GM19452 (cell line): ENCODE results near the gene METTL2B.

Source experiments
- ATAC-seq: cut with Tn5 transposase; IDR thresholded peaks from one replicate; pipeline ENCODE4 v1.9.1; 2021; ENCODE audit not compliant: unreplicated experiment

Gene METTL2B

DNA sequence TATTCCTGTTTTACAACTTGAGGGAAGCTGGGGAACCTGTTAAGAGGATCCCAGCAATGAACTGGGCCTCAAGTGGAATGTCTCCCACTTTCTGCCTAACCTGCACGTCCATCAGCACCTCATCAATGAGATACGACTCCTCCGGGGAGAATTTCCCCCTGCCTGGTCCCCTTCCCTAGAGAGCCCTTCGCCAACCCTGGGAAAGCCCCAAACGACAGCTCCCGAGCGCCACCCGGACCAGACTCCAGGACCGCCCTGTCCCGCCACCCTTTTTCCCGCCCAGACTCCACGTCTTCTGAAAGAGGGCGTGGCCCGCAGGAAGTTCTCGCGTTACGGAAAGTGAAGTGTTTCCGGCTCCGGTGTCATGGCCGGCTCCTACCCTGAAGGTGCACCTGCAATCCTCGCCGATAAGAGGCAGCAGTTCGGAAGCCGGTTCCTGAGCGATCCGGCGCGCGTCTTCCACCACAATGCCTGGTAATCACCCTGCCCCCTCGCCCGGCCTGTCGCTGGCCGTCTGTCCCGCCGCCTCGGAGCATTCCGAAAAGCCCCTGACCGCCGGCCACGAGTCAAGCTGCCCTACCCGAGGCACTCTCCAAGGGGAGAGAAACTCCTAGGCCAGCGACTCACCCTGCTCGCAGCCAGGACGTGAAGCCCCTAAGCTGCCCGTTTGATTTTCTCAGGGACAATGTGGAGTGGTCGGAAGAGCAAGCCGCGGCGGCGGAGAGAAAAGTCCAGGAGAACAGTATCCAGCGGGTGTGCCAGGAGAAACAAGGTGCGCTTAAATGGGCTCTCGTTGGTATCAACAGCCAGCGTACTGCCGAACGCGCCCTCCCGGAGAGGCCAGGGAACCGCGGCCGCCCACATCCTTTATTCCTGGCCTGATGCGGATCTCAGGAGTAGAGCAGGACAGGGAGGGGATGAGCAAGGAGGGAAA is at the start of gene METTL2B:
TSS of gene METTL2B (plus strand) at position 347 of the 934 bp plus-strand sequence. CDS start at position 365, 18 bp downstream.
- peak; percentile 90 for ATAC-seq

- no peak for ATAC-seq
These were observed 49.2 kb upstream of the METTL2B start for GRCh38 chr7:128427289-128427891.

DNA sequence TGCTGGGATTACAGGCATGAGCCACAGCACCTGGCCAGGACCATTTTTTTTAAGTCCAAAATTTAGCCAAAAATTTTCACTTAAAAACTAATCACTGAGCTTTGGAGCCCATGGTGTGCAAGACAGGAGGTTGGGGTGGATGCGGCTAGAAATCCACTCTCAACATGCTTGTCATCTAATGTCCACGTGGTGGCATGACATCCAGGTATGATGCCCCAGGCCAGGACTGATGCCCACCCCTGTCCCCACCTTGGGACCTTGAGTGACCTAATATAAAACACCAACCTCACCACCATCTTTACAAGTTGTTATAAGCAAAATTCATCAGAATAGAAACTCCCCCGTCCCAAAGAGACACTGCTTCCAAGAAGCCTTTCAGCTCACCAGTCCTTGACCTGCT is 46.3 kb upstream of the METTL2B start:
- no peak for ATAC-seq

DNA sequence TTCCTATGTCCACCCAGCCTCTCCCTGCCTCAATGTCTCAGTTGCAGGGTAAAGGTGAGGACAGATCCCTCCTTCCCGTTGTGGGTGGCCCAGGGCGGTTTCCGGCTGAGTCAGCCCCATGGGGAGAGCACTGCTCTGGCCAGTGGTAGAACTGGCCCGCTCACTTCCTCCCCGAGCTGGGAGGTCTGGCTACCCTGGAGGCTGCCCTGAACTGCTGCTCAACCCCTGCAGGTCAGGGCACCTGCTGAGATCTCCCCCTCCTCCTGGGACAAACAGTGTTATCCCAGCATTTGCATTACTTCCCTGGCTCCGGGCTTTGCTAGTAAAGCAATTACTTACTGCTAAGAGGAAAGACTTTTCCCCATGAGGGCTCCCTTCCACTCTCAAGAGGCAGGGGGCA is 45.3 kb upstream of the METTL2B start:
- ATAC-seq, result no peak

DNA sequence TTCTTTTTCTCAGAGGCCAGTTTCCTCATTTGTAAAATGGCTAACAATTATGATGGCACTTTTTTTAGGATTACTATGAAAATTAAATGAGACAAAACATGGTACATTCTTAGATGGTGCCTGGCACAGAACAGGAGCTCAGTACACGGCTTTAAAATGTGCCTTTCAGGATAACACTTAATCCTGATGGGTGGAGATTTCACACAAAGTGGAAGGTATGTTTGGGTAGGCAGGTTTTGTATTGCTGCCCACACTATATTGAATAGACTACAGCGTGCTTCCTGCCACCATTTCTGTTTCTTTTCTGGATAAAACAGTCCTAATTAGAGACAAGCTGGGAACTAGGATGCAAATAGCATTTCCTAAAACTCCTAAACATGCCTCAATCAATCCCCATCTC is 44.8 kb upstream of the METTL2B start:
- no peak for ATAC-seq

GRCh38 chr7:128434413-128435326 is 41.9 kb upstream of the METTL2B start:
- ATAC-seq, result no peak

- ATAC-seq, result no peak
These were observed 41.2 kb upstream of the METTL2B start for GRCh38 chr7:128435327-128435686.

DNA sequence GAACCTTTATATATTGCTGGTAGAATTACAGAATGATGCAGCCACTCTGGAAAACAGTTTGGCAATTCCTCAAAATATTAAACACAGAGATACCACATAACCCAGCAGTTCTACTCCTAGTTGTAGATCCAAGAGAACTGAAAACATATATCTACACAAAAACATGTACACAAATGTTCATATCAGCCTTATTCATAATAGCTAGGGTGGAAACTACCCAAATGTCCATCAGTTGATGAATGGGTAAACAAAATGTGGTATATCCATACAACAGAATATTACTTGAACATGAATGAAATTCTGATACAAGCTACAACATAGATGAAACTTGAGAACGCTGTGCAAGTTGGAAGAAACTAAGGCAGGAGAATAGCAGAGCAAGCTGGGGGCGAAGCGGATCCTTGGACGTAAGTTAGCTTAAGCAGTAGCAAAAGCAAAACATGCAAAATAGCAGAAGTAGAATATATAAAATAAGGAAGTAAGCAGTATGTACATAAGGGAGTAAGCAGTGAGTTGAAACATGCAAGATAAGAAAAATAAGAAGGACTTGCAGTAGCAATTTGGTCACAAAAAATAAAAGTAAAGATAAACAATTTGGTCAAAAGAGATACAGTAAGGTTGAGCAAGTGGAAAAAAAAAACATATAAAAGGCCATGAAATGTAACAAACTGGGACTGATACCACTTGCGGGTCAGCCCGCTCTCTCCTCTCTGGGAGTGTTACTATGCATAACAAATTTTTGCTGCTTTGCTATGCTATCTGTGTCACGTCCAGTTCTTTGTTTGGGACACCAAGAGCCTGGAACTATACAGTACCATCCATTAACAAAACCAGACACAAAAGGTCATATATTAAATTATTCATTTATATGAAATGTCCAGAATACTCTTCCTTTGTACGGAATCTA is 38.9 kb upstream of the METTL2B start:
- ATAC-seq, result peak; percentile 56

- no peak for ATAC-seq
These were observed 34.2 kb upstream of the METTL2B start for GRCh38 chr7:128442356-128442755.

GRCh38 chr7:128443831-128444600 is 32.5 kb upstream of the METTL2B start:
- no peak for ATAC-seq

DNA sequence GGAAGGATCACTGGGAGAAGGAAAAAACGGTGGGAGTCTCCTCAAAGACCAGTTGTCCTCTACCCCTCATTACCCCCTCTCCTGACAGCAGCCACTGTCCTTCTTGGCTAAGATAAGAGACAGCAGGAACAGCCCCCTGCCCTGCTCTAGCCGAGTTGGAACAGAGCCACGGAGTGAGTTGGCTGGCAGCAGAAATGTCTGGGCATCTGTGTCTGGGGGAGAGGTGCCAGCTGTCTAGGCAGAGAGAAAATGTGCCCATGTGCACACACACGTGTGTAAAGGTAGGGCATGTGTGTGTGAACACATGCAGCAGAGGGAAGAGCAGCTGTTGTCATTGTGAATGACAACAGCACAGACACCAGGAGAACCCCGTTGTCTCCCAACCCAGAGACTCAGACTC is 30.2 kb upstream of the METTL2B start:
- ATAC-seq, result no peak

GRCh38 chr7:128447941-128448564 is 28.5 kb upstream of the METTL2B start:
- ATAC-seq, result no peak

DNA sequence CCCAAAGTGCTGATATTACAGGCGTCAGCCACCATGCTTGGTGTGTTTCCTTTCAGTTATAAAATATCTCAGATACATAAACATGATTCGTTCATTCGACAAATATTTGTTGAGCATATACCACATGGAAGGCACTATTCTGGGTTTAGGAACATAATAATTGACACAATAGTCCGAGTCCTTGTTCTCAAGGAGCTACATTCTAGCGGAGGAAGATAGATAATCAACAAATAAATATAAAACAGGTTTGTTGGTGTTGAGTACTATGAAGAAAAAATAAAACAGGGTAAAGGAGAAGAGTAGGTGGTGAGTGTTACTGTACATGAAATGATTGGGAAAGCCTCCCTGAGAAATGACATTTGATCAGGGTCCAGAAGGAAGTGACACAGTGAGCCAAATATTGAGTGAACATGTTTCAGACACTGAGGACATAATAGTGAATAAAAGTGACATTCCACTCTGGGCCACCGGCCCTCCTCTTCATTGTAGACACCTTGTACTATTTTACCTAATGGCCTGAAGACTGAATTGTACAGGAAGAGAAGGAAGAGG is 27.7 kb upstream of the METTL2B start:
- no peak for ATAC-seq

DNA sequence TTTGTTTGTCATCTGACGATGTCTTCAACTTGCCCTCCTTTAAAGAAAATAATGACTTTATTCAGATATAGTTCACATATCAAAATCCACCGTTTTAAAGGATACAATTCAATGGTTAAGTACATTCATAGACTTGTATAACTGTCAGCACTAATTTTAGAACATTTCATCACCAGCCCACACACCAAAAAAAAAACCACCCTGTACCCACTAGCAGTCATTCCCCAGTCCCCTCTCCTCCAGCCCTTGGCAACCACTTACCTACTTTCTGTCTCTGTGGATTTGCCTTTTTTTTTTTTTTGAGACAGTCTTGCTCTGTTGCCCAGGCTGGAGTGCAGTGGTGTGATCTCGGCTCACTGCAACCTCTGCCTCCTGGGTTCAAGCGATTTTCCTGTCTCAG is 26.1 kb upstream of the METTL2B start:
- no peak for ATAC-seq

- no peak for ATAC-seq
These were observed 25.6 kb upstream of the METTL2B start for GRCh38 chr7:128450913-128451312.

- ATAC-seq, result no peak
These were observed 24.0 kb upstream of the METTL2B start for GRCh38 chr7:128452552-128452951.

GRCh38 chr7:128453836-128454804 is 22.4 kb upstream of the METTL2B start:
- no peak for ATAC-seq
